ENCODE data around the gene CLIP2. TPM values are rescaled to one million over a fixed set of nuclear protein-coding genes. Genes with fewer than 3 reads are reported as not detected.

CLIP2 gene
- polyA plus RNA-seq, 1 of the 3 experiments (the other 2 are of a cell fraction), result 14.3 TPM

DNA sequence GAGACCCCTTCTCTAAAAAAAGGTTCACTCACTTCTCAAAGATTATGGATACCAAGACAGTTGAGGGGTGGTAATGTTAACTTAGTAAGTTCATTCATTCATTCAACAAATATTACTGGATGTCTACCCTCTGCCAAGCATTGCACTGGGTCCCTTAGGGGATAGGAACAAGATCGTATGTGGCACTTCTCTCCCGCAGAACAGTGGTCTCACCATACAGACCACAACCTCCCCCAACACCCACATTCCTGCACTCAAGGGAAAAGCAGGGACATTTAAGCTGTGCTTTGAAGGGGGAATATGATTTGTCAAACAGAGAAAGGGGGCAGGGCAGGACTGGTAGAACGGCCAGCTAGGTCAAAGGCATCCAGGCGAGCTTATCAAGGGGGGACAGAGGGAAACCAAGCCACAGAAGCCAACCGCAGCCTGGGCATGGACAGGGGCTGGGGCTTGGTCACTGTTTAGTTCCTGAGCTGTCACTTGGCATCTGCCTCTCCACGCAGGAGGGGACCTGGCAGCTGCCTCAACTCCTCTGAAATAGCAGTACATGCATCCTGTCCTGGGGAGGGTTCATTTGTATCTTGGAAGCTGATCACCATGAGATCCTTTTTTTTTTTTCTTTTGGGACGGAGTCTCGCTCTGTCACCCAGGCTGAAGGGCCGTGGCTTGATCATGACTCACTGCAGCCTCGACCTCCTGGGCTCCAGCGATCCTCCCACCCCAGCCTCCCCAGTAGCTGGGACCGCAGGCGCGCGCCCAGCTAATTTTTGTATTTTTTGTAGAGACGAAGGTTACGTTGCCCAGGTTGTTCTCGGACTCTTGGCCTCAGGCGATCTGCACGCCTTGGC, 949 bp upstream of the CLIP2 start:
- H4K20me1 ChIP-seq (ENCODE audit: insufficient read depth), result peaks cover 29% of the 10 kb centered on the region
- no peak for TF ChIP-seq MXI1 (IDR thresholded peaks at IDR 0.05; ENCODE audit: low read depth, low read length)
- no peak for TF ChIP-seq RFX5 (IDR thresholded peaks at IDR 0.05; ENCODE audit: low read length)
- TF ChIP-seq TCF12 (IDR thresholded peaks at IDR 0.05), result no peak
- TF ChIP-seq POLR2AphosphoS5 (IDR thresholded peaks at IDR 0.05; ENCODE audit: low read depth, low read length), result no peak
- H3K9me3 ChIP-seq, result no peaks in the 10 kb centered on the region
- H3K79me2 ChIP-seq (ENCODE audit: insufficient read depth), result peaks cover 39% of the 10 kb centered on the region
- peaks cover 3% of the 10 kb centered on the region for H3F3A ChIP-seq (replicated peaks; ENCODE audit: insufficient read depth)
- no peaks in the 10 kb centered on the region for H3K36me3 ChIP-seq (replicated peaks in 1 of 2; ENCODE audit: control insufficient read depth in 1 of 2, insufficient read depth in 2 of 2, low read length in 1 of 2)
- H3K9ac ChIP-seq, result peak overlapping the region; percentile 70; the same call in 1 of the 2 replicates
- H3K27ac ChIP-seq (ENCODE audit: low read depth in 2 of 2, low read length in 1 of 2), result peak overlapping the region in 1 of 2 experiments; percentile 64; a peak in 1 of 4 replicates
- H3K9me2 ChIP-seq, result no peaks in the 10 kb centered on the region
- peaks cover 6 to 20% of the 10 kb centered on the region in 2 experiments; a peak in 2 of 4 replicates for H3K4me1 ChIP-seq (ENCODE audit: control insufficient read depth in 1 of 2, insufficient read depth in 2 of 2, low read depth in 1 of 2, low read length in 1 of 2)
- CTCF ChIA-PET, result interaction anchor here (0.8 to 9.1 kb wide), 9 partner anchors 9 to 113 kb away, joined by 3 to 61 read pairs (median 7); no protein-coding TSS in a partner anchor
- no peak for DNase-seq
- H3K27me3 ChIP-seq (ENCODE audit: insufficient read depth), result no peaks in the 10 kb centered on the region
- H2AFZ ChIP-seq (ENCODE audit: low read depth), result peak overlapping the region; percentile 99
- peak overlapping the region; percentile 87 for H3K4me2 ChIP-seq
- WGBS (ENCODE audit: low lambda C conversion rate), result 54% methylated on average over 20 of the region's 20 CpGs
- peak overlapping the region; percentile 47 to 63; a peak in 3 of 4 replicates for H3K4me3 ChIP-seq (ENCODE audit: low read depth in 2 of 2, low read length in 1 of 2)
- POLR2A ChIA-PET, result interaction anchor here (2.3 kb wide), 1 partner anchor 34 kb away, joined by 7 read pairs; the partner anchor contains the start of gene RFC2

DNA sequence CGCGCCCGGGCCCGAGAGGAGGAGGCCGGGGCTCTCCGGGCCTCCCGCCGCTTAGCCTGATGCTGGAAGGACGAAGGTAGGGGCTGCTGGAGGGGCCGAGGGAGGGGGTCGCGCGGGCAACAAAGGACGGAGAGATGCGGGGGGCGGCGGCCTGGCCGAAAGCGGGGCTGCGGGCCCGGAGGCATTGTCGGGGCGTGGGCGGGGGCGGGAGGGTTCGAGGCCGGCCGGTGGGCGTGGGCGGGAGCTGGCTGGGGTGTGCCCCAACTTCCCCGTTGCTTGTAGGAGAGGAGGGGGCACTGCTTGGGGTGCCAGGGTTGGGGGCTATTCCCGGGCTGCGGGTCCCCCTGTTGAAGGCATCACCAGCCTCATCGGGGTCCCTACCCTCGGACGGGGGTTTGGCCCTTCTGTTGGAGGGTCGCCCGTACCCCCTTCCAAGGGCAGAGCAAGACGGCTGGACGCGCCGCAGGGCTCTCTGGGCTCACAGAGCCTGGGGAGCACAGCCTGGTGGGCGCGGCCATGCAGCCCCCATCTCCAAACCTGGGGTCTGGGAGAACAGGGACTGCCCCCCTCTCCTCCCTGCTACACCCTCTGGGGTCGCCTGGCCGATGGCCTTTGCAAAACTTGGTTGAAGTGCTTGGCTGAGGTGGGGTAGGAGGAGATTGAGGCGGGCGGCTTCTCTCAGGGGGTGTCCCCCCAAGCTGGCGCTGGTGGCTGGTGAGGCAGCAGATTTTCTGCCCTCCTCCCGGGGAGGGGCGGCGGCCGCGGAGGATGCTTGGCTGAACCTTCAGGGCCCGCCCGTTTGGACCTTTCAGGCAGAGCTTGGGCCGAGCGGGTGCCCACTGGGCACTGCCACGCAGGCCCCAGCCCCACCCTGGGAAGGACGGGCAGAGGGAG, 699 bp downstream of the CLIP2 start:
- peaks cover 16 to 35% of the 10 kb centered on the region in 2 experiments; a peak in 3 of 4 replicates for H3K4me1 ChIP-seq (ENCODE audit: control insufficient read depth in 1 of 2, insufficient read depth in 2 of 2, low read depth in 1 of 2, low read length in 1 of 2)
- peak overlapping the region; percentile 90 for H3K4me2 ChIP-seq
- TF ChIP-seq, protein P1, sequence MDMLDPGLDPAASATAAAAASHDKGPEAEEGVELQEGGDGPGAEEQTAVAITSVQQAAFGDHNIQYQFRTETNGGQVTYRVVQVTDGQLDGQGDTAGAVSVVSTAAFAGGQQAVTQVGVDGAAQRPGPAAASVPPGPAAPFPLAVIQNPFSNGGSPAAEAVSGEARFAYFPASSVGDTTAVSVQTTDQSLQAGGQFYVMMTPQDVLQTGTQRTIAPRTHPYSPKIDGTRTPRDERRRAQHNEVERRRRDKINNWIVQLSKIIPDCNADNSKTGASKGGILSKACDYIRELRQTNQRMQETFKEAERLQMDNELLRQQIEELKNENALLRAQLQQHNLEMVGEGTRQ (IDR thresholded peaks at IDR 0.05; ENCODE audit: borderline replicate concordance, low read depth, low read length), result no peak
- TF ChIP-seq FOXM1 (IDR thresholded peaks at IDR 0.05; ENCODE audit: low read depth), result no peak
- TF ChIP-seq POLR2AphosphoS5 (IDR thresholded peaks at IDR 0.05; ENCODE audit: low read depth, low read length), result no peak
- TF ChIP-seq GATA2 (CRISPR knock-in tag; IDR thresholded peaks at IDR 0.05), result no peak
- no peak for TF ChIP-seq GABPA (IDR thresholded peaks at IDR 0.05; ENCODE audit: low read depth)
- TF ChIP-seq JUND (IDR thresholded peaks at IDR 0.05), result no peak
- no peak for TF ChIP-seq NRF1 (IDR thresholded peaks at IDR 0.05; ENCODE audit: low read depth, low read length)
- TF ChIP-seq ELF1 (IDR thresholded peaks at IDR 0.05), result no peak
- TF ChIP-seq TCF12 (IDR thresholded peaks at IDR 0.05), result no peak
- no peak for TF ChIP-seq RCOR1 (IDR thresholded peaks at IDR 0.05; ENCODE audit: low read length)
- no peak for TF ChIP-seq MXI1 (IDR thresholded peaks at IDR 0.05; ENCODE audit: low read depth, low read length)
- TF ChIP-seq NFIC (IDR thresholded peaks at IDR 0.05; ENCODE audit: borderline replicate concordance), result no peak
- no peak for TF ChIP-seq SMC3 (IDR thresholded peaks at IDR 0.05; ENCODE audit: low read depth, low read length)
- TF ChIP-seq TEAD4 (IDR thresholded peaks at IDR 0.05; ENCODE audit: borderline replicate concordance, insufficient read depth), result no peak
- peak overlapping the region; percentile 74 to 99 for H3K4me3 ChIP-seq (ENCODE audit: low read depth in 2 of 2, low read length in 1 of 2)
- CTCF ChIA-PET, result interaction anchor here (0.7 to 9.1 kb wide), 13 partner anchors 10 to 277 kb away, joined by 3 to 61 read pairs (median 9); no protein-coding TSS in a partner anchor
- H3K9me3 ChIP-seq, result no peaks in the 10 kb centered on the region
- H3K27me3 ChIP-seq (ENCODE audit: insufficient read depth), result no peaks in the 10 kb centered on the region
- H3K36me3 ChIP-seq (replicated peaks in 1 of 2; ENCODE audit: control insufficient read depth in 1 of 2, insufficient read depth in 2 of 2, low read length in 1 of 2), result no peaks in the 10 kb centered on the region
- 0 out of 2 replicates have a peak overlapping the region, but pooled peaks have one; percentile 62 for H2AFZ ChIP-seq (ENCODE audit: low read depth)
- peak; percentile 76 for DNase-seq
- 3% methylated on average over 33 of the region's 60 CpGs for WGBS (ENCODE audit: low lambda C conversion rate)
- peaks cover 56% of the 10 kb centered on the region for H3K79me2 ChIP-seq (ENCODE audit: insufficient read depth)
- peaks cover 3% of the 10 kb centered on the region for H3F3A ChIP-seq (replicated peaks; ENCODE audit: insufficient read depth)
- no peaks in the 10 kb centered on the region for H3K9me2 ChIP-seq
- POLR2A ChIA-PET, result interaction anchor here (0.7 to 2.3 kb wide), 3 partner anchors 11 to 51 kb away, joined by 3 to 7 read pairs (median 5); partner anchors contain the start of gene RFC2
- H3K27ac ChIP-seq (ENCODE audit: low read depth in 2 of 2, low read length in 1 of 2), result peak overlapping the region; percentile 65 to 68; a peak in 3 of 4 replicates
- H3K9ac ChIP-seq, result peak overlapping the region; percentile 96
- peaks cover 46% of the 10 kb centered on the region for H4K20me1 ChIP-seq (ENCODE audit: insufficient read depth)
